GM18519 (cell line): ENCODE data around the gene PRG3.
"Not testable (repeated sequence)": the region's sequence is repeated elsewhere in the genome, so short reads cannot be mapped to it uniquely, and the experiment has no call there.

ENCODE experiments used
- ATAC-seq: cut with Tn5 transposase; IDR thresholded peaks from one replicate; pipeline ENCODE4 v1.9.1; 2021; ENCODE audit warnings: mild to moderate bottlenecking, moderate library complexity; ENCODE audit not compliant: unreplicated experiment, low FRiP score

Gene PRG3

GRCh38 chr11:57363131-57364080 lies 17.5 kb downstream of the PRG3 start:
- ATAC-seq, result no peak

GRCh38 chr11:57361926-57362325 lies 19.0 kb downstream of the PRG3 start:
- no peak for ATAC-seq

- not testable (repeated sequence) for ATAC-seq
Measured at GRCh38 chr11:57361420-57361819, 19.5 kb downstream of the PRG3 start.

GRCh38 chr11:57360991-57361390 lies 20.0 kb downstream of the PRG3 start:
- no peak for ATAC-seq

- no peak for ATAC-seq
Measured at GRCh38 chr11:57359896-57360690, 20.9 kb downstream of the PRG3 start.

GRCh38 chr11:57359396-57359795 lies 21.6 kb downstream of the PRG3 start:
- ATAC-seq, result no peak

- ATAC-seq, result no peak
Measured at GRCh38 chr11:57358991-57359390, 22.0 kb downstream of the PRG3 start.

GRCh38 chr11:57358543-57358961 lies 22.4 kb downstream of the PRG3 start:
- ATAC-seq, result no peak

GRCh38 chr11:57357856-57358255 lies 23.1 kb downstream of the PRG3 start:
- ATAC-seq, result no peak

GRCh38 chr11:57357310-57357709 lies 23.6 kb downstream of the PRG3 start:
- no peak for ATAC-seq

- no peak for ATAC-seq
Measured at GRCh38 chr11:57356268-57356667, 24.7 kb downstream of the PRG3 start.

- ATAC-seq, result no peak
Measured at GRCh38 chr11:57354699-57355098, 26.3 kb downstream of the PRG3 start.

GRCh38 chr11:57353852-57354251 lies 27.1 kb downstream of the PRG3 start:
- ATAC-seq, result no peak

GRCh38 chr11:57353446-57353845 lies 27.5 kb downstream of the PRG3 start:
- ATAC-seq, result no peak

GRCh38 chr11:57353036-57353435 lies 27.9 kb downstream of the PRG3 start:
- no peak for ATAC-seq

GRCh38 chr11:57349491-57350274 lies 31.3 kb downstream of the PRG3 start:
- no peak for ATAC-seq

- no peak for ATAC-seq
Measured at GRCh38 chr11:57348636-57349313, 32.2 kb downstream of the PRG3 start.

GRCh38 chr11:57348052-57348451 lies 32.9 kb downstream of the PRG3 start:
- ATAC-seq, result no peak

GRCh38 chr11:57347336-57347735 lies 33.6 kb downstream of the PRG3 start:
- no peak for ATAC-seq

- ATAC-seq, result no peak
Measured at GRCh38 chr11:57345555-57346211, 35.3 kb downstream of the PRG3 start.
